Measurements from ENCODE around the gene RAD51B. TPM values are rescaled to one million over a fixed set of nuclear protein-coding genes. Genes with fewer than 3 reads are reported as not detected.

Gene RAD51B
- total and polyA plus RNA-seq, 3 donors from 2014 or later = 5.5 to 22.5 (median 19.1) TPM

- TF ChIP-seq POLR2A (IDR thresholded peaks at IDR 0.05) (no peak), CTCF (IDR thresholded peaks at IDR 0.05) (no peak)
- Histone ChIP-seq H3K36me3 (ENCODE audit: low read depth, missing control alignments) (no peaks in the 10 kb centered on the region), H3K4me3 (no peak overlapping the region), H3K27me3 (no peaks in the 10 kb centered on the region), H3K27ac (no peak overlapping the region), H3K9me3 (no peaks in the 10 kb centered on the region), H3K4me1 (peaks cover 15% of the 10 kb centered on the region)
- 84 to 88% methylated on average over 5 to 8 of the region's 8 CpGs for WGBS, 2 donors
- no peak for DNase-seq
- intact Hi-C loops (cut with DNase I; ENCODE audit: low total_unique reads) = no loop called here
These were observed 872.6 kb downstream of the RAD51B start for GRCh38 chr14:68692216-68692615.

- Histone ChIP-seq H3K27ac (no peak overlapping the region), H3K4me1 (peaks cover 15% of the 10 kb centered on the region), H3K36me3 (ENCODE audit: low read depth, missing control alignments) (no peaks in the 10 kb centered on the region), H3K27me3 (no peaks in the 10 kb centered on the region), H3K4me3 (no peak overlapping the region), H3K9me3 (no peaks in the 10 kb centered on the region)
- intact Hi-C loops (cut with DNase I; ENCODE audit: low total_unique reads) = no loop called here
- TF ChIP-seq CTCF (IDR thresholded peaks at IDR 0.05) (no peak), POLR2A (IDR thresholded peaks at IDR 0.05) (no peak)
- WGBS, 2 donors = 83 to 89% methylated on average over 13 to 14 of the region's 14 CpGs
- no peak for DNase-seq
These were observed 873.6 kb downstream of the RAD51B start for GRCh38 chr14:68692916-68693771.

- no peak for DNase-seq
- 91 to 94% methylated on average over 2 of the region's 2 CpGs for WGBS, 2 donors
- H3K9me3 ChIP-seq = no peaks in the 10 kb centered on the region
- H3K36me3 ChIP-seq (ENCODE audit: low read depth, missing control alignments) = no peaks in the 10 kb centered on the region
- H3K27me3 ChIP-seq = no peaks in the 10 kb centered on the region
- H3K4me1 ChIP-seq = peaks cover 12% of the 10 kb centered on the region
- no peak overlapping the region for H3K4me3 ChIP-seq
- H3K27ac ChIP-seq = no peak overlapping the region
- TF ChIP-seq POLR2A (IDR thresholded peaks at IDR 0.05) = no peak
- intact Hi-C loops (cut with DNase I; ENCODE audit: low total_unique reads) = no loop called here
These were observed 874.3 kb downstream of the RAD51B start for GRCh38 chr14:68693926-68694325.

GRCh38 chr14:68694516-68695235 lies 875.1 kb downstream of the RAD51B start:
- intact Hi-C loops (cut with DNase I; ENCODE audit: low total_unique reads) = no loop called here
- Histone ChIP-seq H3K27ac (no peak overlapping the region), H3K36me3 (ENCODE audit: low read depth, missing control alignments) (no peaks in the 10 kb centered on the region), H3K9me3 (no peaks in the 10 kb centered on the region), H3K4me3 (no peak overlapping the region), H3K27me3 (no peaks in the 10 kb centered on the region), H3K4me1 (peaks cover 6% of the 10 kb centered on the region)
- DNase-seq = no peak
- TF ChIP-seq CTCF (IDR thresholded peaks at IDR 0.05) (no peak), POLR2A (IDR thresholded peaks at IDR 0.05) (no peak)
- WGBS, 2 donors = 77 to 85% methylated on average over 7 of the region's 7 CpGs

GRCh38 chr14:68695326-68695768 lies 875.8 kb downstream of the RAD51B start:
- H3K4me1 ChIP-seq = peaks cover 6% of the 10 kb centered on the region
- WGBS, 2 donors = 90 to 93% methylated on average over 7 of the region's 7 CpGs
- no peaks in the 10 kb centered on the region for H3K9me3 ChIP-seq
- no peaks in the 10 kb centered on the region for H3K36me3 ChIP-seq (ENCODE audit: low read depth, missing control alignments)
- no peak overlapping the region for H3K27ac ChIP-seq
- no peaks in the 10 kb centered on the region for H3K27me3 ChIP-seq
- H3K4me3 ChIP-seq = no peak overlapping the region
- DNase-seq = no peak
- intact Hi-C loops (cut with DNase I; ENCODE audit: low total_unique reads) = no loop called here
- TF ChIP-seq CTCF (IDR thresholded peaks at IDR 0.05) (no peak), POLR2A (IDR thresholded peaks at IDR 0.05) (no peak)
